ENCODE data around the gene CCSAP.

DNA sequence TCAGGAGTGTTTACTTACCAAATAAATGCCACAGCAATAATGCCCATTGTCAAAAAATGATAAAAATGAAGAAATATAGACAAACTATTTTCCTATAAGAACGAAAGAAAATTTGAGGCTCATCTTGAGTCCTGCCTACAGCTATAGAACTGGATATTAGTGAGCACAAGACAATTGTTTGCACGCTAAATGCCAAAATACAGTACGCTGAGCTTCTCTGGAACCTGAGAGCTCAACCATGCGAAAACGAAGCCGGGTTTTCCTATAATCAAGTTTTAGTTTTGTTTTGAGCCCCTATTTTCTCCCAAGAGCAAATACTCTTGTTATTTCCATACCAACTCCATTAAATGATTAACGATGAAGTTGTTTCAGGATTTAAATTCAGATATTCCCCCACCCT is 42.0 kb upstream of the CCSAP start:
- no peak for TF ChIP-seq POLR2AphosphoS5 (IDR thresholded peaks at IDR 0.05; ENCODE audit: insufficient read depth in 1 of 2, low read depth in 1 of 2)
- TF ChIP-seq, protein P1, sequence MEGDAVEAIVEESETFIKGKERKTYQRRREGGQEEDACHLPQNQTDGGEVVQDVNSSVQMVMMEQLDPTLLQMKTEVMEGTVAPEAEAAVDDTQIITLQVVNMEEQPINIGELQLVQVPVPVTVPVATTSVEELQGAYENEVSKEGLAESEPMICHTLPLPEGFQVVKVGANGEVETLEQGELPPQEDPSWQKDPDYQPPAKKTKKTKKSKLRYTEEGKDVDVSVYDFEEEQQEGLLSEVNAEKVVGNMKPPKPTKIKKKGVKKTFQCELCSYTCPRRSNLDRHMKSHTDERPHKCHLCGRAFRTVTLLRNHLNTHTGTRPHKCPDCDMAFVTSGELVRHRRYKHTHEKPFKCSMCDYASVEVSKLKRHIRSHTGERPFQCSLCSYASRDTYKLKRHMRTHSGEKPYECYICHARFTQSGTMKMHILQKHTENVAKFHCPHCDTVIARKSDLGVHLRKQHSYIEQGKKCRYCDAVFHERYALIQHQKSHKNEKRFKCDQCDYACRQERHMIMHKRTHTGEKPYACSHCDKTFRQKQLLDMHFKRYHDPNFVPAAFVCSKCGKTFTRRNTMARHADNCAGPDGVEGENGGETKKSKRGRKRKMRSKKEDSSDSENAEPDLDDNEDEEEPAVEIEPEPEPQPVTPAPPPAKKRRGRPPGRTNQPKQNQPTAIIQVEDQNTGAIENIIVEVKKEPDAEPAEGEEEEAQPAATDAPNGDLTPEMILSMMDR (IDR thresholded peaks at IDR 0.05) = no peak
